Left ventricle myocardium superior (tissue), 1 donor: ENCODE data around the gene ANKRD45. TPM values are rescaled to one million over a fixed set of nuclear protein-coding genes. Genes with fewer than 3 reads are reported as not detected.
"Not testable (repeated sequence)": the region's sequence is repeated elsewhere in the genome, so short reads cannot be mapped to it uniquely, and the experiment has no call there.

Experiments
- ATAC-seq: fragments of 200-7000 bp; cut with Tn5 transposase; one replicate; pipeline ENCODE4 v1.9.1; 2020; ENCODE audit warnings: mild to moderate bottlenecking, moderate library complexity
- DNase-seq: peaks from one replicate; pipeline ENCODE4 v3.0.0-alpha.2; 2020
- intact Hi-C: fragments of 100-400 bp; cut with micrococcal nuclease; formaldehyde crosslinking; loops from one replicate; pipeline ENCODE4 v1.11.0; 2022
- total RNA-seq: library from RNA; stranded (reverse); fragmentation: NEBNext Ultra II Directional; extraction: Animal tissue kit (Norgen Biotek cat#: 25700); gene quantifications from one replicate; pipeline ENCODE4 v1.2.1, GENCODE V29; 2021
- donor health status: DM: no; HTN: yes; CAD: no; lungs with severe emphysema.

ANKRD45 gene
- total RNA-seq, 1 donor from 2014 or later = 0.17 TPM

- DNase-seq (no peak), ATAC-seq (no peak)
- intact Hi-C loops = no loop called here
These were observed 88.1 kb downstream of the ANKRD45 start for GRCh38 chr1:173581383-173582079.

- intact Hi-C loops = no loop called here
- ATAC-seq = no peak
- no peak for DNase-seq
These were observed 89.0 kb downstream of the ANKRD45 start for GRCh38 chr1:173580658-173581057.

- intact Hi-C loops = no loop called here
- ATAC-seq = no peak
- DNase-seq = no peak
These were observed 89.6 kb downstream of the ANKRD45 start for GRCh38 chr1:173580071-173580470.

DNA sequence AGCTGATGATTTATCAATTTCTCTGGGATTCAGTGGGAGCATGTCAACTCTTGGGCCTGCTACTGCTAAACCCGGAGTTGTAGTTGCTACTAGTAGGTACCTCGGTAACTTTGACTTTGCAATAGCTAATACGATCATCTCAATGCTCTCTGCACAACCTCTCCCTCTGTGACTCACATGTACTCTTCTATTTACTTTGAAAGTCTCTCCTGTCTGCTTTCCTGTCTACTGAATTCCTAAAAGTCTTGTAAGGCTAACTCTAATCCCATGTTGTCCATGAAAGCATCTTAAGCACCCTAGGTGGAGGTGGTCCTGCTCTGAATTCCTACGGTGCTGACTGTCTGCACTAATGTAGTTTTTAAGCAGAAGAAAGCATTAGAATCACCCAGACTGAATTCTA lies 96.1 kb downstream of the ANKRD45 start:
- intact Hi-C loops = no loop called here
- DNase-seq = no peak
- ATAC-seq = no peak

GRCh38 chr1:173572201-173572873 lies 97.3 kb downstream of the ANKRD45 start:
- intact Hi-C loops = no loop called here
- no peak for DNase-seq
- ATAC-seq = no peak

DNA sequence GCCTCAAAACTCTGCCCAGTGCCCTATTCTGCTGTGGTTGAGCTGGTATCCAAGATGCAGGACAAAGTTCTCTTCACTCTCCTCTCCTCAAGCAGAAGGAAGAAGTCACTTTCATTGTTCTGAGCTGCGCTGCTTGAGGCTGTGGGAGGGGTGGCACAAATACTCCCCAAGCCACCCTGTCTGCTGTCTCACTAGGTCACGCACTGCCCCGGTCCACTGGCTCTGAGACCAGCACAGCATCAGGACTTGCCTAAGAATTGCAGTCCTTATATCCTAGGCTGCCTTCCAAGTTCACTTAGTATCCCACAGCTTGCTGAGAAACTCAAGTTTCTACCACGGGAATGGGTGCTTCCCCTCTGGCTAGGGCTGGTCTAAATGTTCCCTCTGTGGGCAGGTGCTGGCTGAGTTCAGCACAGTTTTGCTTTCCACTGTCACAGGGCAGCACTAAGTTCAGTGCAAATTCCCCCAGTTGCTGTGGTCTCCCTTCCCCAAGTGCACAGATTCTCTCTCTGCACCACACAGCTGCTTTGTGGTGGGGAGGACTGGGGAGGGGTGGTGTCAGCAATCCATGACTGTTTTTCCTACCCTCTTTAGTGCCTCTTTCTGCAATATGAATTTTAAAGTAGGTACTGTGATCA lies 99.2 kb downstream of the ANKRD45 start:
- ATAC-seq = no peak
- intact Hi-C loops = no loop called here
- DNase-seq = no peak

- ATAC-seq (no peak), DNase-seq (no peak)
- intact Hi-C loops = no loop called here
These were observed 101.2 kb downstream of the ANKRD45 start for GRCh38 chr1:173568483-173568882.

GRCh38 chr1:173563846-173564245 lies 105.8 kb downstream of the ANKRD45 start:
- ATAC-seq, DNase-seq, intact Hi-C loops: not testable (repeated sequence)

DNA sequence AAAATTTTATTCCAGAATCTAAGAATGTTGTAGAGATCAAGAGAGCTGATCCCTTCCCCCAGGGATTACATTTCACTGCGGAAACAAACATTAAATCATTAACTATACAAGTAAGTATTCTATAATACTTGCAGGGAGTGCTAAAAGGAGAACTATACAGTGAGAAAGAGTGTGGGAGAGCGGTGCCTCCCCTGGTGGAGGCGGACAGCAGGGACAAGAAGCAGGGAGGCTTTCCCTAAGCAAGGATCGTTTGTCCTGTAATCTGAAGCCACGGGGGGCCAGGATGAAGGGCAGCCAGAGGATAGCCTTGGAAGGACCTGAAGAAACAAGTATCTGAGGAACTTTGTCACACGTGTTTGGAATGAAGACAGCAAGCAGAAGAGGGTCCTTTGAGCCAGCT lies 106.8 kb downstream of the ANKRD45 start:
- no peak for DNase-seq
- intact Hi-C loops = no loop called here
- ATAC-seq = no peak

GRCh38 chr1:173561263-173561662 lies 108.4 kb downstream of the ANKRD45 start:
- intact Hi-C loops = no loop called here
- no peak for ATAC-seq
- DNase-seq = no peak

DNA sequence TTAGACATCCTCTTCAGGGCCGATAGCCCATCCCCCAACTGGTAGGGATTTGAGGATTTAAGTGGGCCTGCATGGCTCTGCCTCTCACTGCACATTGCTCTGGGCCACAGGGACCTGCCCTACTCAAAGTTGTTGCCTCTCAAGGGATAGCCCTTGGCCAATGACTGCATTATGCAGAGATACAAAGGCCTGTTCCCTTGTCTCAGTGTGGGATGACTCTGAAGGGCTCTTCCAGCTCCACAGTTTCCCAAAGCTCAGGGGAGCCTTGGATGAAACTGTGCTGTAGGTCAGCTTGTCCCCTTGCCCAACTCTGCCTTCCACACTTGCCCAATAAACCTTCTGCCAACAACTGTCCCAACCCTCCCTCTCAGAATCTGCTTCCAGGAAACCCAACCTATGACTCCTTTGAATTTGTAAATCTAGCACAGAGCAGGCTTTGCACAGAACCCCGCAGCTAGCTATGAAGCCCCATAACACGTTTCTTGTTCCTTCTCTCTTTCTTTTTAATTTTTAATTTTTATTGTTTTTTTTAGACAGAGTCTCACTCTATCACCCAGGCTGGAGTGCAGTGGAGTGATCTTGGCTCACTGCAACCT lies 109.3 kb downstream of the ANKRD45 start:
- no peak for ATAC-seq
- intact Hi-C loops = no loop called here
- no peak for DNase-seq

Other genes with a start within 250 kb of the ANKRD45 start
- gene PRDX6, start 192.5 kb downstream of the ANKRD45 start, total RNA-seq = 529 TPM
- not detected for gene SLC9C2, start 66.8 kb downstream of the ANKRD45 start, total RNA-seq
- not detected for gene TEX50, start 34.5 kb downstream of the ANKRD45 start, total RNA-seq
- 16.4 TPM for gene KLHL20, start 45.1 kb upstream of the ANKRD45 start, total RNA-seq
- 12.4 TPM for gene DARS2, start 154.8 kb upstream of the ANKRD45 start, total RNA-seq
- gene CENPL, start 155.0 kb upstream of the ANKRD45 start, total RNA-seq = 3.2 TPM
- 48.8 TPM for gene GAS5, start 198.1 kb upstream of the ANKRD45 start, total RNA-seq
- 7.9 TPM for gene ZBTB37, start 198.5 kb upstream of the ANKRD45 start, total RNA-seq
- 0.25 TPM for gene SERPINC1, start 247.5 kb upstream of the ANKRD45 start, total RNA-seq